SKM-1 treated with dmso at 0.1 percent for 144 hours (cell line): ENCODE data around the gene DMRTC2.
A peak's percentile ranks its signal among the peaks of the same experiment; 100 is the strongest.
"Not testable (repeated sequence)": the region's sequence is repeated elsewhere in the genome, so short reads cannot be mapped to it uniquely, and the experiment has no call there.

ENCODE experiments used
- DNase-seq: peaks from one replicate; lab custom pipeline; 2025; ENCODE audit not compliant: unreplicated experiment; lab: John Stamatoyannopoulos, UW

DMRTC2 gene

GRCh38 chr19:41869374-41869955 lies 24.6 kb downstream of the DMRTC2 start:
- DNase-seq: no peak

DNA sequence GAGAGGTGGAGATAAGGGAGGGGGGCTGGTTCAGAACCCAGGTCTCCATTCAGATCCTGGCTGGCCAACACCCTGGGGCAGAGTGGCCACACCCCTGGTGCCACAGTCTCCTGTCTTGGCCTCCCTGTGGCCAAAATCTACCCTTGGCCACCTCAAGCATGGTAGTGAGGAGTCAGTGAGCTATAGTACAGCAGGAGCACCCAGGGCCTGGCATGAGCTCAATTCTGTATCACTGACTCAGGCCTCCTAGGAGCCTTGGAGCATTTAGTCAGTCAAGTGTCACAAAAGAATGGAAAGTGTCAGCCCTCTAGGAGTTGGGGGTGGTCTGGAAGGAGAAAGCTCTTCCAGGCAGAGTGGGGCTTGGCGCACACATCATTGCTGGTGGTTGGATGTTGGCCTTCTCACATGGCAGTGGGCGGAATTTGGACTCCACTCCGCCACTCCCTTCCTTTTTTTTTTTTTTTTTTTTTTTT lies 25.6 kb downstream of the DMRTC2 start:
- no peak for DNase-seq

DNA sequence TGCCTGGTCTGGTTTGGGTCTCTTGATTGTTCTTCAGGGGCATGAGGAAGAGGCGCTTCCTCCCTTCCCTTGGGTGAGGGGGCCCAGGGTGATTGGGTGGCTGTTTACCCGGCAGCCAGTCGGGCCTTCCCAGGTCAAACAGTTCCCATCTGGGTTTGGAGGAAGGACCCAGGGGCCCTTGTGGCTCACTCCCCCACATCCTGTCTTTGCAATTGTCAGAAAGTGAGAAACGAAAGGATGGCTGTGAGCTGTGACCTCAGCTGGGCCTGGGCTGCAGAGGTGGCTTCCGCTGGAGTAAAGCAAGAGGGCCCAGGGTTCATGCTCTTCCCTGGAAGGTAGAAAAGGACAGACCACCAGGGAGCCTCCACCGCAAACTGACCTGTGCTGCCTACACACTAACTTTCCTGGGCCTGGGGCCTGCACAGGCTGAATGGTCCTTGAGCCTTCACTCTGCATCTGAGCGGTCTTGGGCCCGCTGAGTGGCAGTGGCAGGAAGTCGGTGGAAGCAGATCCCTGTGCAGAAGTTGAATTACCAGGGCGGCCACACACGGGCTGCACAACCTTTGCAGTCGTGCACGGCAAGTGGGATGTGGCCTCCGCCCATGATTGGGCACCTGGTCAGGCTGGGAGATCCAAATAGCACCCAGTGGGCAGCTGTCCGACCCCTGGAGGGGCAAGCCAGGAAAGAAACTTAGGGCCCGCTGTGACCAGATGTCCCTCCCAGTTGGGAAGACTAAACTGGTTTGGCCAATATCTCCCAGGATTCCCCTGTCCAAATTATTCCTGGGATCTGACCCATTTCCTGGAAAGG lies 26.9 kb downstream of the DMRTC2 start:
- DNase-seq: peak; percentile 77

GRCh38 chr19:41872384-41872774 lies 27.5 kb downstream of the DMRTC2 start:
- no peak for DNase-seq

DNA sequence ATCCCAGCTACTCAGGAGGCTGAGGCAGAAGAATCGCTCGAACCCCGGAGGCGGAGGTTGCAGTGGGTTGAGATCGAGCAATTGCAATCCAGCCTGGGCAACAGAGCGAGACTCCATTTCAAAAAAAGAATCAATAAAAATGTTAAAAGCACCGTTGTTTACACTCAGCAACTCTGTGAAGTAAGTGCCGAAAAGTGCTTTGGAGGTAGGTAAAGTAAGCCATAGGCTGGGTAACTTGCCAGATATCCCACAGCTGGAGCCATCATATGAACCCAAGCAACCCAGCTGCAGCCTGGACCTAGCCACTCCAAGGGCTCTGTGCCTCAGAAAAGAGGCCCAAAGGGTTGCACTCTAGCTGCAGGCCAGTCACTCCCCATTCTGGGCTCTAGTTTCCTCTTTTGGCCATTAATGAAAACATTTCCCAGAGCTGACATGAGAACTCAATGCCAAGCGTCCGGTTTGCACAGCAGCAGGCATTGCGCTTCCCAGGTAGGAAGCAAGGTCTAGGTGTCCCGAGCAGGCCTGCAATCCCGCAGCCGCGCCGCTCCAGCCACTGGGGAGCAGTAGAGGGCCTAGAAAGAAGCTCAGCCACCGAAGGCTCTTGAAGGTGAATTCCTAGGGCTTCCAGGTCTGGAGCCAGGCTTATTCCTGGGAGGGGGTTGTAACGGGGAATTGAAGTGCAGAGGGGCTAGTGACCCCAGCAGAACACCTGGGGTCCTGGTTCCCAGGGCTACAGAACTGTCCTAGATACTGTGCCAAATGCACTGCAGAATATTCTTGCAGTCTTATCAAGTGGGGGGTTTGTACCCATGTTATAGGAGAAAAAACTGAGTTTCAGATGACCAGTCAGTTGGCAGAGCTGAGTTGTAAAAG lies 28.2 kb downstream of the DMRTC2 start:
- no peak for DNase-seq

GRCh38 chr19:41875973-41876372 lies 31.1 kb downstream of the DMRTC2 start:
- DNase-seq: not testable (repeated sequence)

GRCh38 chr19:41876847-41877832 lies 32.3 kb downstream of the DMRTC2 start, which contains the start of gene CD79A:
TSS of gene CD79A (plus strand) at chr19:41877279. CDS start at chr19:41877305, 26 bp downstream.
- peak; percentile 78 for DNase-seq

GRCh38 chr19:41877916-41878905 lies 33.4 kb downstream of the DMRTC2 start:
- DNase-seq: no peak

- DNase-seq: no peak
These were observed 34.2 kb downstream of the DMRTC2 start for GRCh38 chr19:41879080-41879479.

- no peak for DNase-seq
These were observed 35.0 kb downstream of the DMRTC2 start for GRCh38 chr19:41879670-41880328.

DNA sequence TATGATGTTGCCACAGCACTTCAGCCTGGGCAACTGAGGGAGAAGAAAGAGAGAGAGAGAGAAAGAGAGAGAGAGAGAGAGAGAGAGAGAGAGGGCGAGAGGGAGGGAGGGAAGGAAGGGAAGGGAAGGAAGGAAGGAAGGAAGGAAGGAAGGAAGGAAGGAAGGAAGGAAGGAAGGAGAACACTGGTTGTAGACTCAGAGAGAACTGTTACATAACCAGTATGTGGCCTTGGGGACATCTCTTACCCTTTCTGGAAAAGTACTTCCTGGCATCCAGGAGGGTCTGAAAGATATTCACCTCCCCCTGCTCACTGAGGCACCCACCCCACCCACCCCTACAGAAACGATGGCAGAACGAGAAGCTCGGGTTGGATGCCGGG lies 35.5 kb downstream of the DMRTC2 start:
- DNase-seq: no peak

- no peak for DNase-seq
These were observed 38.0 kb downstream of the DMRTC2 start, which contains the start of gene ARHGEF1 for GRCh38 chr19:41882568-41883462. TSS of gene ARHGEF1 (plus strand) at chr19:41883184. CDS start at chr19:41888083, 4,899 bp downstream.

- no peak for DNase-seq
These were observed 38.6 kb downstream of the DMRTC2 start for GRCh38 chr19:41883463-41883820.

DNA sequence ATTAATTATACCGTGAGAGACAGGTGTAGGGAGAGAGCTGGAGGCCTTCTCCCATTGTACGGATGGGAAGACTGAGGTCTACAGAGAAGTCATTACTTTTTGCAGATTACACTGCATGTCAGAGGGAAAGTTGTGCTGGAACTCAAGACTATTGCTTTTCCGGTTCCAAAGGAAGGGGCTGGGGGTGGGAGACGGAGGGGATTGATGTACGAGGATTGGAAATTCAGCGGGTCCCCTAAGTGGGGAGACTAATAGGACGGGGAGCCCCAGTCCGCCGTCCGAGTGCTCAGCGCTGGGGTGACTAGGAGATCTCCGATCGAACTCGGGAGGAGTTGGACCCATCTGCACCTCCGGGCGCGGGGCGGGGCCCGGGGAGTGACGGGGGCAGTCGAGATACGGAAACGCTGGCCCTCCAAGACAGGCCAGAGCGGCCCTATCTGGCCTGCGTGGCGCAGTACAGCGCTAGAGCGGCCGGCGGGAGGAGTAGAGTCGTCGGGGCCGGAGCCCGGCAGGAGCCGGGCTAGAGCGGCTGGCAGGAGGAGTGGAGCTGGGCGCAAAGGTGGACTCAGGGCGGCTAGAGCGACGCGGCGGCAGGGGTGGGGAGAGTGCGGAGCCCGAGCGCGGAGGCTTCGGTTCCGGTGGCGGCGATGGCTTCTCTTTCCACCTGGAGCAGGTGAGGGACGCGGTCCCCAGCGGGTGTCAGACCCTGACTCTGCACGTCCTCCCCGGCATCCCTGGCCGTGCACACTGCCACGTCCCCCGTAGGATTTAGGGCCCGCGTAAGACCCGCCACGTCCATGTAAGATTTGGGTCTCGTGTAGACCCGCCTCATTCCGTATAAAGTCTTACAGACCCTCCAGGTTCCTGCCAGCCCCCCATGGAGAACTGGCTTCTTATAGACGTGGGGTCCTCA lies 39.2 kb downstream of the DMRTC2 start:
- DNase-seq: peak; percentile 84

- DNase-seq: no peak
These were observed 42.2 kb downstream of the DMRTC2 start for GRCh38 chr19:41886761-41887710.
